GM21423 (cell line): ENCODE data around the gene TRIM33.

Experiments
- ATAC-seq: cut with Tn5 transposase; IDR thresholded peaks from one replicate; pipeline ENCODE4 v1.9.1; 2021; ENCODE audit warnings: mild to moderate bottlenecking, moderate library complexity; ENCODE audit not compliant: unreplicated experiment

TRIM33 gene

GRCh38 chr1:114359791-114360190, 151.2 kb downstream of the TRIM33 start:
- no peak for ATAC-seq

GRCh38 chr1:114355240-114355639, 155.8 kb downstream of the TRIM33 start:
- no peak for ATAC-seq

GRCh38 chr1:114353262-114353661, 157.7 kb downstream of the TRIM33 start:
- ATAC-seq, result no peak

- ATAC-seq, result no peak
Observed at GRCh38 chr1:114352797-114353196, 158.2 kb downstream of the TRIM33 start.

- ATAC-seq, result no peak
Observed at GRCh38 chr1:114350731-114351445, 160.1 kb downstream of the TRIM33 start.

GRCh38 chr1:114349891-114350605, 161.0 kb downstream of the TRIM33 start:
- ATAC-seq, result no peak

- no peak for ATAC-seq
Observed at GRCh38 chr1:114347431-114348209, 163.4 kb downstream of the TRIM33 start.

GRCh38 chr1:114346480-114347029, 164.4 kb downstream of the TRIM33 start:
- peak; percentile 99 for ATAC-seq

GRCh38 chr1:114345930-114346479, 165.0 kb downstream of the TRIM33 start:
- ATAC-seq, result peak; percentile 28

GRCh38 chr1:114344656-114345055, 166.3 kb downstream of the TRIM33 start:
- no peak for ATAC-seq
